Left lung (tissue), 10 donors: ENCODE measurements around the gene PAK4. TPM values are rescaled to one million over a fixed set of nuclear protein-coding genes. Genes with fewer than 3 reads are reported as not detected.
"Not testable (repeated sequence)": the region's sequence is repeated elsewhere in the genome, so short reads cannot be mapped to it uniquely, and the experiment has no call there.

Experiments used
- ATAC-seq: fragments of 200-7000 bp; cut with Tn5 transposase; one replicate; pipeline ENCODE4 v1.9.1; 2020; ENCODE audit warnings: moderate library complexity
- DNase-seq, 4 donors: peaks; one replicate each; pipeline ENCODE4 v3.0.0-alpha.2; 2013 to 2020
- H3K27ac ChIP-seq, 2 donors: fragments of 200-600 bp; sonication (generic) in 1 of 2; one replicate each; pipeline versions ENCODE4 v1.5.0 to v1.8.0; 2020 to 2021
- H3K27me3 ChIP-seq, 2 donors: fragments of 200-600 bp; sonication (generic) in 1 of 2; one replicate each; pipeline versions ENCODE4 v1.5.0 to v1.8.0; 2020 to 2021
- H3K36me3 ChIP-seq, 2 donors: fragments of 200-600 bp; sonication (generic) in 1 of 2; one replicate each; pipeline versions ENCODE4 v1.5.0 to v1.8.0; 2020 to 2021
- H3K4me1 ChIP-seq, 2 donors: fragments of 200-600 bp; one replicate each; pipeline ENCODE4 v1.8.0; 2021
- H3K4me3 ChIP-seq, 2 donors: fragments of 200-600 bp; sonication (generic) in 1 of 2; one replicate each; pipeline versions ENCODE4 v1.5.0 to v1.8.0; 2020 to 2021; ENCODE audit warnings: mild to moderate bottlenecking in 1 of 2
- H3K9me3 ChIP-seq, 2 donors: fragments of 200-600 bp; sonication (generic) in 1 of 2; one replicate each; pipeline versions ENCODE4 v1.5.0 to v1.8.0; 2020 to 2021
- intact Hi-C, 2 donors: fragments of 100-400 bp; cut with DNase I; formaldehyde crosslinking; loops; one replicate each; pipeline versions ENCODE4 v1.11.2 to v1.14.2; 2022
- polyA plus RNA-seq, 6 donors: library from polyadenylated mRNA; unstranded; fragments of 120-200 nt; gene quantifications; one replicate each; pipeline ENCODE4 v1.2.1, GENCODE V29; 2013; ENCODE audit not compliant: insufficient read length in 6 of 6
- total RNA-seq, 2 donors: library from RNA; stranded (reverse); fragmentation: NEBNext Ultra II Directional; extraction: Animal tissue kit (Norgen Biotek cat#: 25700); gene quantifications; one replicate each; pipeline ENCODE4 v1.2.1, GENCODE V29; 2021
- TF ChIP-seq, protein P1 (sequence below), 2 donors: fragments of 200-600 bp; sonication (generic) in 1 of 2; IDR thresholded peaks; one replicate each; pipeline versions ENCODE4 v1.5.0 to v1.8.0; 2021; ENCODE audit warnings: antibody characterized with exemption in 2 of 2
- donor health status: DM: no; HTN: yes; CAD: no.
- donor health status: DM: no; HTN: no; CAD: no.

PAK4 gene
- total and polyA plus RNA-seq, 8 donors, result 40.9 to 62.3 (median 50.0) TPM

- Histone ChIP-seq H3K27ac (no peak overlapping the region), H3K36me3 (no peaks in the 10 kb centered on the region), H3K4me1 (no peaks in the 10 kb centered on the region), H3K9me3 (no peaks in the 10 kb centered on the region), H3K4me3 (no peak overlapping the region), H3K27me3 (peaks cover 14 to 31% of the 10 kb centered on the region in 2 donors)
- intact Hi-C loops, result no loop called here
- TF ChIP-seq, protein P1, sequence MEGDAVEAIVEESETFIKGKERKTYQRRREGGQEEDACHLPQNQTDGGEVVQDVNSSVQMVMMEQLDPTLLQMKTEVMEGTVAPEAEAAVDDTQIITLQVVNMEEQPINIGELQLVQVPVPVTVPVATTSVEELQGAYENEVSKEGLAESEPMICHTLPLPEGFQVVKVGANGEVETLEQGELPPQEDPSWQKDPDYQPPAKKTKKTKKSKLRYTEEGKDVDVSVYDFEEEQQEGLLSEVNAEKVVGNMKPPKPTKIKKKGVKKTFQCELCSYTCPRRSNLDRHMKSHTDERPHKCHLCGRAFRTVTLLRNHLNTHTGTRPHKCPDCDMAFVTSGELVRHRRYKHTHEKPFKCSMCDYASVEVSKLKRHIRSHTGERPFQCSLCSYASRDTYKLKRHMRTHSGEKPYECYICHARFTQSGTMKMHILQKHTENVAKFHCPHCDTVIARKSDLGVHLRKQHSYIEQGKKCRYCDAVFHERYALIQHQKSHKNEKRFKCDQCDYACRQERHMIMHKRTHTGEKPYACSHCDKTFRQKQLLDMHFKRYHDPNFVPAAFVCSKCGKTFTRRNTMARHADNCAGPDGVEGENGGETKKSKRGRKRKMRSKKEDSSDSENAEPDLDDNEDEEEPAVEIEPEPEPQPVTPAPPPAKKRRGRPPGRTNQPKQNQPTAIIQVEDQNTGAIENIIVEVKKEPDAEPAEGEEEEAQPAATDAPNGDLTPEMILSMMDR (IDR thresholded peaks at IDR 0.05), result no peak
- DNase-seq (no peak), ATAC-seq (no peak)
These were observed 82.7 kb downstream of the PAK4 start for GRCh38 chr19:39208175-39208795.

DNA sequence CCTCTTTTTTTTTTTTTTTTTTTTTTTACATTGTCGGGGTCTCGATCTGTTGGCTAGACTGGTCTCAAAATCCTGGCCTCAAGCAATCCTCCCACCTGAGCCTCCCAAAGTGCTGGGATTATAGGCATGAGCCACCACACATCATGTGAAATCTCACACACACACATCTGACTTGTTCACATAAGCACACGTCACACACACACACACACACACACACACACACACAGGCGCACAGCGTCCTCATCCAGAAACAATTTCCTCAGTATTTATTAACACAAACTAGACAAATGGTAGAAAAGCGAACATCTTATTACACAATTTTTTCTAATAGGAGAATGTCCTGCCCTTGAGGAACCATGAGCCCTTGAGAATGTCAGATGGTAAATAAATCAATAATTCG, 83.6 kb downstream of the PAK4 start:
- no peak for DNase-seq
- H3K27ac ChIP-seq, result no peak overlapping the region
- no peak overlapping the region for H3K4me3 ChIP-seq
- intact Hi-C loops, result no loop called here
- ATAC-seq, result no peak
- no peaks in the 10 kb centered on the region for H3K9me3 ChIP-seq
- peaks cover 5 to 22% of the 10 kb centered on the region in 2 donors for H3K27me3 ChIP-seq
- no peaks in the 10 kb centered on the region for H3K4me1 ChIP-seq
- no peaks in the 10 kb centered on the region for H3K36me3 ChIP-seq
- TF ChIP-seq, protein P1 (IDR thresholded peaks at IDR 0.05), result no peak

DNA sequence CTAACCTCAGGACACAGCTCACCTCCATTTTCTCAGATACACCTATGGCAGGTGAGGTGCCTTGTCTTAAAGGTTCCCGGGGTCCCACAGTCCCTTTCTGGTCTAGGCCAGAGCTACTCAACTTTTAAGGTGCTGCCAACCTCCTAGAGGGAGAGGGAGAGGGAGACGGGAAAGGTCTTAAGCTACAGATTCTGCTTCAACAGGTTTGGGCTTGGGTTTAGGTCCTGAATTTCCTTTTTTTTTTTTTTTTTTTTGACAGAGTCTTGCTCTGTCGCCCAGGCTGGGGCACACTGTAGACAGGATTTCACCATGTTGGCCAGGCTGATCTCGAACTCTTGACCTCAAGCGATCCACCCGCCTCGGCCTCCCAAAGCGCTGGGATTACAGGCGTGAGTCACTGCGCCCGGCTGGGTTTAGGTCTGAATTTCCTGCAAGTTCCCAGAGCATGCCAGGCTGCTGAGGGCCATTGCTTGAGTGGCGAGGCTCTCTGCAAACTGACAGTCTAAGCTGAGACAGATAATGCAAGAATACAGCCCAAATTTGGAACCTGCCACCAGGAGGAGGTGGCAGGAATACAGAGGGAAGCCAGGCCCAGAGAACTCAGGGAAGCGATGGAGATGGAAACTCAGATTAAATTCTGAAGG, 86.3 kb downstream of the PAK4 start:
- no peaks in the 10 kb centered on the region for H3K36me3 ChIP-seq
- H3K27ac ChIP-seq, result no peak overlapping the region
- no peak for ATAC-seq
- no peak overlapping the region for H3K4me3 ChIP-seq
- H3K27me3 ChIP-seq, result peaks cover 0 to 8% of the 10 kb centered on the region in 2 donors
- TF ChIP-seq, protein P1 (IDR thresholded peaks at IDR 0.05), result no peak
- no peaks in the 10 kb centered on the region for H3K9me3 ChIP-seq
- DNase-seq, result no peak
- no peaks in the 10 kb centered on the region for H3K4me1 ChIP-seq
- intact Hi-C loops, result no loop called here

GRCh38 chr19:39212375-39212742, 86.8 kb downstream of the PAK4 start:
- Histone ChIP-seq H3K4me3 (no peak overlapping the region), H3K27ac (no peak overlapping the region)
- DNase-seq, result peak in 2 of 4 donors; percentile 44 to 80

DNA sequence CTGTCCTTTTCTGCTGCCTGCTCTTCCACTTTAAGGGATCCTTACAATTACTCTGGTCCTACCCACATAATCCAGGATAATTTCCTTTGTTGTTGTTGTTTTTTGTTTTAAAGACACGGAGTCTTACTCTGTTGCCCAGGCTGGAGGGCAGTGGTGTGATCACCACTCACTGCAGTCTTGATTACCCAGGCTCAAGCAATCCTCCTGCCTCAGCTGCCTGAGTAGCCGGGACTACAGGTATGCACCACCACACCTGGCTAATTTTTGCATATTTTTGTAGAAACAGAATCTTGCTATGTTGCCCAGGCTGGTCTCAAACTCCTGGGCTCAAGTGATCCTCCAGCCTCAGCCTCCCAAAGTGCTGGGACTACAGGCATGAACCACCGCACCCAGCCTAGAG, 89.7 kb downstream of the PAK4 start:
- H3K27ac ChIP-seq, H3K36me3 ChIP-seq, intact Hi-C loops: not testable (repeated sequence)

More at GRCh38 chr19:39212375-39212742, 86.8 kb downstream of the PAK4 start:
- H3K4me1 ChIP-seq, result no peaks in the 10 kb centered on the region
- H3K36me3 ChIP-seq, result no peaks in the 10 kb centered on the region
- TF ChIP-seq, protein P1 (IDR thresholded peaks at IDR 0.05), result peak; percentile 13 to 41
- no peaks in the 10 kb centered on the region for H3K9me3 ChIP-seq
- ATAC-seq, result peak; percentile 81
- peaks cover 0 to 8% of the 10 kb centered on the region in 2 donors for H3K27me3 ChIP-seq
- intact Hi-C loops, result no loop called here

More for the DNA sequence above, 89.7 kb downstream of the PAK4 start:
- ATAC-seq, H3K4me3 ChIP-seq, H3K9me3 ChIP-seq, H3K27me3 ChIP-seq, DNase-seq, H3K4me1 ChIP-seq: not testable (repeated sequence)
